Stimulated activated naive CD8-positive, alpha-beta T cell treated with anti-CD3 and anti-CD28 coated beads, Interleukin-15, Interleukin-2, amounts not matched to agents 100 ng/mL and 50 ng/mL, for 24 hours (primary cell): ENCODE data around the gene STRAP.
A peak's percentile ranks its signal among the peaks of the same experiment; 100 is the strongest.

Experiments
- H3K27ac Mint-ChIP-seq: one replicate; pipeline ENCODE4 v1.8.0; 2021; ENCODE audit warnings: mild to moderate bottlenecking, mixed read lengths
- H3K27me3 Mint-ChIP-seq: one replicate; pipeline ENCODE4 v1.8.0; 2021; ENCODE audit warnings: mixed read lengths
- H3K36me3 Mint-ChIP-seq: one replicate; pipeline ENCODE4 v1.8.0; 2021; ENCODE audit warnings: low read depth, mixed read lengths
- H3K4me1 Mint-ChIP-seq: one replicate; pipeline ENCODE4 v1.8.0; 2021; ENCODE audit warnings: low read depth, mixed read lengths
- H3K4me3 Mint-ChIP-seq: one replicate; pipeline ENCODE4 v1.8.0; 2021; ENCODE audit warnings: mild to moderate bottlenecking, mixed read lengths
- H3K9me3 Mint-ChIP-seq: one replicate; pipeline ENCODE4 v1.8.0; 2021; ENCODE audit warnings: mixed read lengths

Gene STRAP

GRCh38 chr12:15882118-15882971, at the start of gene STRAP:
Gene STRAP (plus strand): TSS chr12:15882387. CDS start chr12:15882708, 321 bp downstream.
- no peaks in the 10 kb centered on the region for H3K27me3 Mint-ChIP-seq
- H3K4me3 Mint-ChIP-seq = peak within 1 kb of the TSS; percentile 95
- H3K9me3 Mint-ChIP-seq = no peaks in the 10 kb centered on the region
- peak within 1 kb of the TSS; percentile 98 for H3K27ac Mint-ChIP-seq
- peaks cover 54% of the 10 kb centered on the region for H3K4me1 Mint-ChIP-seq
- peaks cover 43% of the 10 kb centered on the region for H3K36me3 Mint-ChIP-seq

- Mint-ChIP-seq H3K27ac (no peak overlapping the region), H3K36me3 (no peaks in the 10 kb centered on the region), H3K4me1 (no peaks in the 10 kb centered on the region), H3K4me3 (no peak overlapping the region), H3K9me3 (no peaks in the 10 kb centered on the region), H3K27me3 (peaks cover 4% of the 10 kb centered on the region)
These were observed 47.6 kb upstream of the STRAP start for GRCh38 chr12:15834575-15834974.

- Mint-ChIP-seq H3K9me3 (no peaks in the 10 kb centered on the region), H3K36me3 (no peaks in the 10 kb centered on the region), H3K27ac (no peak overlapping the region), H3K27me3 (peaks cover 4% of the 10 kb centered on the region), H3K4me1 (no peaks in the 10 kb centered on the region), H3K4me3 (no peak overlapping the region)
These were observed 44.9 kb upstream of the STRAP start for GRCh38 chr12:15837141-15837790.

- H3K4me3 Mint-ChIP-seq = no peak overlapping the region
- H3K27me3 Mint-ChIP-seq = peaks cover 6% of the 10 kb centered on the region
- no peaks in the 10 kb centered on the region for H3K9me3 Mint-ChIP-seq
- H3K36me3 Mint-ChIP-seq = no peaks in the 10 kb centered on the region
- no peak overlapping the region for H3K27ac Mint-ChIP-seq
- H3K4me1 Mint-ChIP-seq = no peaks in the 10 kb centered on the region
These were observed 43.1 kb upstream of the STRAP start for GRCh38 chr12:15839041-15839440.

- no peaks in the 10 kb centered on the region for H3K9me3 Mint-ChIP-seq
- H3K36me3 Mint-ChIP-seq = no peaks in the 10 kb centered on the region
- peaks cover 9% of the 10 kb centered on the region for H3K27me3 Mint-ChIP-seq
- no peaks in the 10 kb centered on the region for H3K4me1 Mint-ChIP-seq
- H3K4me3 Mint-ChIP-seq = no peak overlapping the region
- H3K27ac Mint-ChIP-seq = no peak overlapping the region
These were observed 42.5 kb upstream of the STRAP start for GRCh38 chr12:15839682-15840081.

- H3K36me3 Mint-ChIP-seq = no peaks in the 10 kb centered on the region
- H3K4me3 Mint-ChIP-seq = no peak overlapping the region
- no peaks in the 10 kb centered on the region for H3K9me3 Mint-ChIP-seq
- H3K4me1 Mint-ChIP-seq = no peaks in the 10 kb centered on the region
- H3K27me3 Mint-ChIP-seq = peaks cover 9% of the 10 kb centered on the region
- H3K27ac Mint-ChIP-seq = no peak overlapping the region
These were observed 40.1 kb upstream of the STRAP start for GRCh38 chr12:15842108-15842507.

- H3K27me3 Mint-ChIP-seq = peaks cover 5% of the 10 kb centered on the region
- no peaks in the 10 kb centered on the region for H3K36me3 Mint-ChIP-seq
- H3K4me3 Mint-ChIP-seq = no peak overlapping the region
- no peak overlapping the region for H3K27ac Mint-ChIP-seq
- no peaks in the 10 kb centered on the region for H3K9me3 Mint-ChIP-seq
- H3K4me1 Mint-ChIP-seq = no peaks in the 10 kb centered on the region
These were observed 35.3 kb upstream of the STRAP start for GRCh38 chr12:15846887-15847286.

- Mint-ChIP-seq H3K27me3 (peaks cover 5% of the 10 kb centered on the region), H3K27ac (no peak overlapping the region), H3K9me3 (no peaks in the 10 kb centered on the region), H3K4me1 (no peaks in the 10 kb centered on the region), H3K4me3 (no peak overlapping the region), H3K36me3 (no peaks in the 10 kb centered on the region)
These were observed 33.6 kb upstream of the STRAP start for GRCh38 chr12:15848606-15849005.

GRCh38 chr12:15851045-15851620, 31.1 kb upstream of the STRAP start:
- H3K9me3 Mint-ChIP-seq = no peaks in the 10 kb centered on the region
- no peak overlapping the region for H3K4me3 Mint-ChIP-seq

GRCh38 chr12:15851919-15852318, 30.3 kb upstream of the STRAP start:
- H3K27ac Mint-ChIP-seq = no peak overlapping the region
- H3K9me3 Mint-ChIP-seq = no peaks in the 10 kb centered on the region
- no peaks in the 10 kb centered on the region for H3K4me1 Mint-ChIP-seq
- no peaks in the 10 kb centered on the region for H3K36me3 Mint-ChIP-seq
- H3K27me3 Mint-ChIP-seq = peaks cover 5% of the 10 kb centered on the region
- no peak overlapping the region for H3K4me3 Mint-ChIP-seq

More at GRCh38 chr12:15851045-15851620, 31.1 kb upstream of the STRAP start:
- H3K4me1 Mint-ChIP-seq = no peaks in the 10 kb centered on the region
- H3K36me3 Mint-ChIP-seq = no peaks in the 10 kb centered on the region
- no peak overlapping the region for H3K27ac Mint-ChIP-seq
- H3K27me3 Mint-ChIP-seq = peaks cover 5% of the 10 kb centered on the region

GRCh38 chr12:15852383-15852782, 29.8 kb upstream of the STRAP start:
- H3K4me3 Mint-ChIP-seq = no peak overlapping the region
- no peaks in the 10 kb centered on the region for H3K36me3 Mint-ChIP-seq
- peaks cover 5% of the 10 kb centered on the region for H3K27me3 Mint-ChIP-seq
- H3K9me3 Mint-ChIP-seq = no peaks in the 10 kb centered on the region
- no peak overlapping the region for H3K27ac Mint-ChIP-seq
- H3K4me1 Mint-ChIP-seq = no peaks in the 10 kb centered on the region

- Mint-ChIP-seq H3K4me1 (no peaks in the 10 kb centered on the region), H3K36me3 (no peaks in the 10 kb centered on the region), H3K27me3 (peaks cover 10% of the 10 kb centered on the region)
These were observed 28.3 kb upstream of the STRAP start for GRCh38 chr12:15853877-15854276.

GRCh38 chr12:15854916-15855315, 27.3 kb upstream of the STRAP start:
- Mint-ChIP-seq H3K4me3 (no peak overlapping the region), H3K27me3 (peaks cover 10% of the 10 kb centered on the region), H3K27ac (no peak overlapping the region), H3K9me3 (no peaks in the 10 kb centered on the region), H3K4me1 (no peaks in the 10 kb centered on the region), H3K36me3 (no peaks in the 10 kb centered on the region)

More at GRCh38 chr12:15853877-15854276, 28.3 kb upstream of the STRAP start:
- Mint-ChIP-seq H3K27ac (no peak overlapping the region), H3K9me3 (no peaks in the 10 kb centered on the region), H3K4me3 (no peak overlapping the region)

- no peak overlapping the region for H3K4me3 Mint-ChIP-seq
- H3K9me3 Mint-ChIP-seq = no peaks in the 10 kb centered on the region
- no peak overlapping the region for H3K27ac Mint-ChIP-seq
- no peaks in the 10 kb centered on the region for H3K4me1 Mint-ChIP-seq
- peaks cover 10% of the 10 kb centered on the region for H3K27me3 Mint-ChIP-seq
- H3K36me3 Mint-ChIP-seq = no peaks in the 10 kb centered on the region
These were observed 26.5 kb upstream of the STRAP start for GRCh38 chr12:15855646-15856045.
